NCI-H1417 treated with DMSO at 0.1 percent for 48 hours (cell line): ENCODE results near the gene RARA.
"Not testable (repeated sequence)": the region's sequence is repeated elsewhere in the genome, so short reads cannot be mapped to it uniquely, and the experiment has no call there.

Experiments used
- DNase-seq: peaks from one replicate; lab custom pipeline; 2025; lab: John Stamatoyannopoulos, UW

Gene RARA

DNA sequence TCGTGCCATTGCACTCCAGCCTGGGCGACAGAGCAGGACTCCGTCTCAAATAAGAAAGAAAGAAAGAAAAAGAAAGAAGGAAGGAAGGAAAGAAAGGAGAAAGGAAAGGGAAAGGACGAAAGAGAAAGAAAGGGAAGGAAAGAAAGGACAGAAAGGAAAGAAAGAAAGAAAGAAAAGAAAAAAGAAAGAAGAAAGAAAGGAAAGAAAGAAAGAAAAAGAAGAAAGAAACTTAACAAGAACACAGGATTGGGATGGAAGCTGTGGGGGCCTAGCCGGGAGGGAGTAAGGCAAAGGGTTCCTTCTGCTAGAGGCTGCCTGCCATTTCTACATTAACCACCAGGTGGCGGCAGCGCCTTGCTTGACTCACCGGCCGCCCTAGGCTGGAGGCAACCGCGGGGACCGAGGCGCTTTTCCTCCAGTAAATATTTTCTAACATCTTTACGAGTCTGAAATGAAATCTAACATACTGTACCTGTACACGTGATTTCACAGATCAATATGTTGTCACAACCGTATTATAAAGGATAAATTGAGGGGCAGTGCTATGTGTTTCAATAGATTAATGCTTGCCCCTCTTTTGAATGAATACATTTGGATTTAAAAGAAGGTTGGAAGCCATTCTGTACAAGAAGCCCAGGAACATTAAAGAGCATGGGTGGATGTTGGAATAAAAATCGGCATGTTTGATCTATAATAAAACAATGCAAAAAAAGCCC lies 49.5 kb downstream of the RARA start:
- no peak for DNase-seq

DNA sequence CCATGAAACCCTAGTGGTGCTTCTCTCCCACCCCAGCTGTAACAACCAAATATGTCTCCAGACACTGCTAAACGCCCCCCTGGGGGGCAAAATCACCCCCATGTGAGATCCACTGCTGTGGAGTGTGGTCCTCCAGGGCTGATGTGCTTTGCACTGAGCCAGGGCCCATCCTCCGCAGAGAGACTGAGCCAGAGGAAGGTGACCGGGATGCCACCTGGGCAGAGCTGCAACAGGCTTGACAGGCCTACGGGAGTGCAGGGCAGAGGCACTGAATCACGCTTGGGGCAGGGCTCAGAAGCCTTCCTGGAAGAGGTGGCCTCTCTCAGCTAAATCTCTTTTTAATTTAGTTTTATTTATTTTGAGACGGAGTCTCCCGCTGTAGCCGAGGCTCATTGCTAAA lies 51.1 kb downstream of the RARA start:
- DNase-seq = no peak

DNA sequence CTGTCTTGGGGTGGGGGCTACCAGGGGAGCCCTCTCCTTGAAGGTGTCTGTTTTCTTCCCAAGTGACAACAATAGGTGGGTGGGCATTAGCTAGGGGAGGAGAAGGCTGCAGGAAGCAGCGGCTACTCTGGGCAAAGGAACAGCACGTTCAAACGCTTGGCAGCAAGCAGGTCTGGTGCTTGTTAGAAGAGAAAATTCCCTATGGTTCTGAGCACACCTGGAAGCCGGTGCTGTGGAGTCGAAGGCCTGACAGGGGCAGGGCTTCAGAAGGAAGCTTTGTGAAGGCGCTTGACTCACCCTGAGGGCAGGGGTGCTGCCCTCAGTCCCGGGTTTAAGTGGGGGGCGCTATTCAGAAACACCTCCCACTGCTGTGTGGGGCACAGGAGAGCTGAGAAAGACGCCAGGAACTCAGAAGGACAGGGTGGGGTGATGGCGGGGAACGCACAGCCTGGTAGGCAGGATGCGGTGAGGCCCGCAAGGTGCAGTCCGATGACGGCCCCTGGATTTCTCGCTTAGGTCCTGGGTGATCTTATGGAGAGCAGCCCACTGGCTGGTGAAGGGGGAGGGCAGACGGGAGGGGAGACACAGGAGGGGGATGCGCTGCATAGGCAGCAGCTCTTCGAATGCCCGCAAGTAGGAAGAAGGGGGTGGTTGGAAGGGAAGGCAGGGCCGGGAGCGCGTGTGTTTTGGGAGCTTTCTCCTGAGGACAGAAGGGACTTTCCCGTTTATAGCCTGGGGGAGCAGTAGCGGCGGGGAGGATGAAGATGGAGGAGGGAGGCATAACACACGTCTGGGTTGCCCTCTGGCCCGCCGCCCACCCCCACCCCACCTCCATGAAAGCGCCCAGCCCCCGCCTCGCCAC lies 52.3 kb downstream of the RARA start:
- no peak for DNase-seq

DNA sequence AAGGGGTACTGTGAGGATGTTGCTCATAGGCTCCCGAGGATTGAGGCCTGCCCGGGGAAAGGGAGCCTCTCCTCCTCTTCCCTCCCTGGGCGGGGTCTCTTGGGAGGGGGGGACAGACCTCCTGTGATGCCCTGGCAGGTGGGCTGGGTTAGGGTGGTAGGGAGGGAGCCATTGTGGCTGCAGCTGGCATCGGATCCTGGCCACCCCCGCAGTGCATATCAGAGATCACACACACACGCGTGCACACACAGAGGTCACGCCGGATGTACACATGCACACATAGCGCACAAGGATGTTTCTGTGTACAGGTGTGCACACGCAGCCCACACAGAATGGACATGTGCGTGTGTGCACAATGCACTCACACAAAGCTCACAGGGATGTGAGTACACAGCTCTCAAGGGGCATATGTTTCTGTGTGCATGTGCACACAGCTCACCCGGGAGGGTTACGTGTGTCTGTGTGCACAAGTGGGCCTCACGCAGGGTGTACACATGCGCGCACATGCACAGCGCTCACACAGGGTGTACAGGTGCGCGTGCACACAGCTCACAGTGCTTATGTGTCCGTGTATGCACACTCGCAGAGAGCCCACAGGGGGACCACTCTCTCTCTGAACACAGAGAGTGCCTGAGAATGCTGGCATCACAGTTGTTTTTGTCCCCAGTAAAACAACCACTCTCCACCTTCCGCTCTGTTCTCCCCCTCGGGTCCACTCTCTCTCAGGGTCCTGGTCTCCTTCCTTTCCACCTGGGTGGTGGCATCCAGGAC lies 53.1 kb downstream of the RARA start:
- no peak for DNase-seq

DNA sequence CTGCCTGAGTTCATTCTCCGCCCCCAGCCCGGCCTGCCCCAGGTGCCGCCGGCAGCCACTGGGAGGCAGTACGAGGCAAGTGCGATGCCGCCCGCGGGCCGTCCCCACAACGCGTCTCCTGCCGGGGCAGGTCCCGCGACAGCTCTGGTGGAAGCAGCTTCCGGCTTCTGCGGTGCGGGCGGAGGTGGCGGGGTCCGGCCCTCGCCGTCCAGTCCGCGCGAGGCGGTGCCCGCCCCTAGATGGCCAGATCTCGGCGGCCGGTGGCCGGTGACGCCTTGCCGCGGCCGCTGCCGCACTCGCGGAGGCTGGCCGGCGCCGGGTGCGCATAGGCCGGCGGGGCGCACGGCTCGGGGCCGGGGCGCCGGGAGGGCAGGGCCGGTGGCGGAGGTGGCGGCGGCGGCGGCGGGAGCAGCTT lies 53.7 kb downstream of the RARA start:
- DNase-seq = no peak

DNA sequence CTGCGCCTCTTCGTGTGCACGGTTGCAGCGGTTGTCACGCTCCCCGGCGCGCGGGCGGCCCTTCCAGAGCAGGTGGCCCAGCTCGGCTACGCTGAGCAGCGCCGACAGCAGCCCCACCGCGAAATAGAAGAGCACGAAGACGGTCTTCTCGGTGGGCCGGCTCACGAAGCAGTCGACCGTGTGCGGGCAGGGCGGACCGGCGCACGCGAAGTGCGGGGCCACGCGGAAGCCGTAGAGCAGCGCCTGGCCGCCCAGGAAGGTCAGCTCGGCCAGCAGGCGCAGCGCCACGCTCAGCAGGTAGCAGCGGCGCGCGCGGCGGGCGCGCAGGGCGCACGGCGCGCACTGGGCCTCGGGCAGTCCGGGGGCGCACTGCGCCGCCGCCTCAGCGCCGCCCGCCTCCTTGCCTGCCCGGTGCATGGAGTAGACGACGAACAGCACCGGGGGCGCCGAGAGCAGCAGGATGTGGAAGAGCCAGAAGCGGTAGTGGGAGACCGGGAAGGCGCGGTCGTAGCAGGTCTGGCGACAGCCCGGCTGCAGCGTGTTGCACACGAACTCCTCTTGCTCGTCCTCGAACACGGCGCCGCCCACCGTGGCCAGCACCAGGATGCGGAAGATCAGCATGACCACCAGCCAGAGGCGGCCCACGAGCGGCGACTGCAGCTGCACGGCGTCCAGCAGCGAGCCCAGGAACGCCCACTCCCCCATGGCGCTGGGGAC lies 54.3 kb downstream of the RARA start:
- no peak for DNase-seq

DNA sequence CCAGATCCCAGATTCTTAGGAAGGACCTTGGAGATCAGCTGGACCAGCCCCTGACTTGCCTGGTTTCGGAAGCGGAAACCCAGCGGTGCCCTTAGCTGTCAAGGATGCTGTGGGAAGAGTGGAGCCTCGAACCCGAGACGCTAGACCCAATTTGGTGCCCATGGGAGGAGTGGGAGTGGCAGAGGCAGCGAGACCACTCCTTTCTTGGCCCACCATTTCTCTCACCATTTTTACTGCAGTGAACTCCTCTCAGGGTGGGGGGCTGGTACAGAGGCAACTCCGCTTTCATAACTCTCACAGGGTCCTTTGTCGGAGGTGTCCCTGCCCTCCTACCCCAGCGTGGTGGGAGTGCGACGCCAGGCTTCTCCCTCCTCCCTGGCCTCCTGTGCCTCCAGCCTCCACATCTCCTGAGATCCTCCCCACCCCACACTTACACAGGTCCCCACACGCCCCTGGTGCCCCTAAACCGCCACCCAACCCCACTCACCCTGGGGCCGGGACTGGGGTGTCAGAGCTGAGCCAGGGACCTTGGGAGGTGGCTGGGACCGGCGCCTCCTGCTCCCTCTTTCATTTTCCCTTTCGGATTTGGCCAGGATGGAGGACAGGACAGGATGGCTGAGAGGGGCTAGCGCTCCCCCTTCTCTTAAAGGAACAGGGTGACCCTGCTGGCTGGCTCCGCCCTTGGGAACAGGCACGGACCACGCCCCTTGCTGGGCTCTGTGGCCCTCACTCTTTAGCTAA lies 55.3 kb downstream of the RARA start, which contains the start of gene GJD3:
Gene GJD3 (minus strand): TSS at position 617 of the 741 bp plus-strand sequence. CDS start 922 bp downstream, outside the sequence.
- no peak for DNase-seq

DNA sequence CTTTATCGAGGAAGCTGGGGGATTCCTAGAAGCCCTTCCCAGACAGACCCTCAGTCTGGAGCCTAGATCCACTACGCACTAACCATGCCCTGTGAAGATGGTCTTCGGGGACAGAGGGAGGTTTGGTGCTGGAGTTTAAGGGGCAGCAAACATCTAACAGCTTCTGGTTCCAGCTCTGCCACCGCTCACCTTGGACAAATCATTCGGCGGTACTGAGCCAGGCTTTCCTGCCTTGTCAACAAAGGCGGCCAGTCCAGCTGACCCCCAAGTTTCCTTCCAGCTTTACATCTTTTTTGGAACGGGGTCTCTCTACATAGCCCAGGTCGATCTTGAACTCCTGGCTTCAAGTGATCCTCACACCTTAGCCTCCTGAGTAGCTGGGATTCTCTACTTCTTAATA lies 55.9 kb downstream of the RARA start:
- DNase-seq = no peak

DNA sequence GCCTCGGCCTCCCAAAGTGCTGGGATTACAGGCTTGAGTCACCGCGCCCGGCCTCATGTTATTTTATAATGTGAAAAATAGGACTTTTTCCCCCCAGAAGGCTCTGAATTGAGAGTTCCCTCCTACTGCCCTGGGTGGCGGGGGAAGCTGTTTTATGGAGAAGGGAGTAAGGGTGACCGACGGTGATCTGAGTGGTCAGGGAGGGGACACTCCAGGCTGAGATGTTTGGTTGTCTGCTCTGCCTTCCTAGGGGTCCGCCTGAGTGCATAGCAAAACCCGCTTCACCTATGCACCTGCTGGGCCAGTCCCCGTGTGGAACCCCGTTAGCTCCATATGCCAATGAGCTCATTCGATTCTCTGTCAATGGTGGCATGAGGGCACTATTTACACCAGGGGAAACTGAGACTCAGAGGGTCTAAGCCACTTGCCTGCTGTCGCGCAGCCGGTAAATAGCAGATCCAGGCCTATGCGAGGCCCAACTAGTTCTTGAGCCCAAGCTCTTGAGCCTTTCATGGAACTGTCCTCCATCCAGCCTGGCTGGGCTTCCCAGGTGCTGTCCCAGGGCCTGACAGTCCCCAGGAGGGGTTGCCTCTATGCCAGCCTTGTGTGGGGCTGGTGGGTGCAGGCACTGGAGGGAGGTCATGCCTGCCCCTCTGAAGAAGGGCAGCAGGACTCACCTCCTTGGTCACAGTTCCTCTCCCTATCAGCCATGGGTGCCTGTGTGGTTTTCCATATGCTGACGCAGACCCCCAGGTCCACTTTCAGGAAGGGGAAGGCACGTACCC lies 57.3 kb downstream of the RARA start:
- no peak for DNase-seq

DNA sequence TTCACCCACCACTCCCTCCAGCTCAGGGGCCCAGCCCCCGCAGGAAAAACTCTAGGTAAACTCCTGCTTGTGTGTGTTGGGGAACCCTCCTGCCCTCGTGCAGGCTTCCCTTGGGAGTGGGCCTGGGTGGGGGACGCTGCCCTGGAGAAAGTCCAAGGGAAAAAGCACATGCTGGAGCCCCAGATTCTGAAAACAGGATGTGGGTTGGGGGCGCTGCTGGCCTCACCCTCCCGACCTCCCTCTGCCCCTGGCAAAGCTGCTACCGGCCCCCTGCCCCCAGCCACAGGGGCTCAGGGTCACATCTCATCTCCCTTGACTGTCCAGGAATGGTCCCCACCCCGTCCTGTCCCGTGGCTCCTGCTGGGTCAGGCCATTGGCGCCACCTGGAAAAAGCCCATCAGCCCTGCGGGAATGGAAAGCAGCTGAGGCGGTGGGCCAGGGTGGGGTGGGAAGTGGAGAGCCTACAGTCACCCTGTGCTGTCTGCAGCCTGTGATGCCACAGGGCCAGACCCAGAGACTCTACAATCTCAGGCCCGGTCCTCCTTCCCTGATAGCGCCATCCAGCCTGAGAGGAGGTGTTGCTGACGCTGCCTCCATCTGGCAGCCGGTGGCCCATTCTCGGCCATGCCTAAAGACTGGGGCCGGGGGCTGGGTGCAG lies 58.0 kb downstream of the RARA start:
- no peak for DNase-seq

DNA sequence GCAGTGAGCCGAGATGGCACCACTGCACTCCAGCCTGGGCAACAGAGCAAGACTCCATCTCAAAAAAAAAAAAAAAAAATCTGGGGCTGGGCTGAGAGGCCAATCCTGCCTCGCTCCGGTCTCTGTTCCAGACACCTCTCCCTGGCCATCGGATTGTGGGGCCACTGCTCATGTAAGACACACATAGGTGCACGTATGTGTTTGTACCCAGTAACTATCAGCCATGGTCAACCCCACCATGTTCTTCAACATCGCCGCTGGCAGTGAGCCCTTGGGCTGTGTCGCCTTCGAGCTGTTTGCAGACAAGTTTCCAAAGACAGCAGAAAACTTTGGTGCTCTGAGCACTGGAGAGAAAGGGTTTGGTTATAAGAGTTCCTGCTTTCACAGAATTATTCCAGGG lies 58.7 kb downstream of the RARA start:
- DNase-seq = not testable (repeated sequence)

DNA sequence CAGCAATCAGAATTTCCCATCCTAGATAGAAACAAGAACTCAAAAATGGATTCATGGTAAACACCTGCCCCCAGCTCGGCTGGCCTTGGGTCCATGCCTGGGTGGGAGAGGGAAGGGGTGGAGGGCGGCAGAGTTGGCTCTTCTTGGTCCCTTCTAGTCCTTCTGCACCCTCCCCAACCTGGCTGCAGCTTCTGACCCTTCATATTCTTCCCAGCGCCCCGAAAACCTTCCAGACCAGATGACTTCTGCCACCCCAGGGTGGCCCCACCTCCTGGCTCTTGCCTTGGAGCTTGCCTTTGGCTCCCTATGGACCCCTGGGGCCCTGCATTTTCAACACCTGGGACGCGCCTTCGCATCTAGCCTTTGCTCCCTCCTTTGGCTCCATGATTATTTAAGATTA lies 60.9 kb downstream of the RARA start:
- DNase-seq = no peak

DNA sequence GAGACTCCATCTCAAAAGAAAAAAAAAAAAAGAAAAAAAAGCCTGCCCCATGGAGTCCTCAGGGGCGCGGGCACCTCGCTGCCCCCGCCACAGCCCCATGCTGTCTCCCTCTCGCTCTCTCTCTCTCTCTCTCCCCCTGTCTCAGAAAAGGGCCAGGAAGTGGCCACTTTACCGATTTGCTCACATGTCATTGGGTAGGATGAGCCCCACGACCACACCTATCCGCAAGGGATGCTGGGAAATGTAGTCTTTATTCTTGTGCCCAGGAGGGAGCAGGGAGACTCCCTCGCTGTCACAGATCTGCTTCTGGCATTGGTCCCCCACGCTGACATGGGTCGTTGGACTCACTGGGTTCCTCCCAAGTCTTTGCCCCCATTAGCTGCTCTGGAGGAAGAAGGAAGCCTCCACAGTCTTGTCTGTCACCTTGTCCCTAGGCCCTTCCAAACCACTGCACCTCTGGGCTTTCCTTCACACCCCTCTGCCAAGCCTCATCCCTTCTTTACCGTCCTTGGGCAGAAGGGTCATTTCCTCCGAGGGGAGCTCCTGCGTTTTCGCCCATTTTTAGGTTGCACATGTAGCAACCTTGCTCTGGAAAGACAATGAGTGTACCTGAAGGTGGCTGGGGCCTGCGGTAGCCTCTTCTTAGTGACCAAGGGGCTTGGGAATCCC lies 62.4 kb downstream of the RARA start:
- no peak for DNase-seq

DNA sequence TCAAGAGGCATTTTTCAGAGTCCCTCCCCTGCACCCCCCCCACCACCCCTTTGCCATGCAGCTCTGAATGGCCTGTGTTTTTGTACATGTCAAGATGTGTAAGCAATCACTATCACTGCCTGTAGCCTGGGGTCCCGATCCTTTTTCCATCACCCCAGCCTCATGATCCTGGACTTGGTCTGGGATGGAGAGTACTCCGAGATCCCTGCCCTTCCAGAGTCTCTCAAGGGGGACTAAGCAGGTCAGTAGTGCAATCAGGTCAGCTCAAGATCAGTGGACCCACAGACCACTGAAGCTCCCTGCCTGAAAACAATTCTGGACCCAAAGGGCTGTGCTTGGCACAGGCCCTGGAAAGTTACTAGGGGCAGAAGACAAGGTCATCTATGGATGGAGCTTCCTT lies 63.1 kb downstream of the RARA start:
- DNase-seq = no peak

DNA sequence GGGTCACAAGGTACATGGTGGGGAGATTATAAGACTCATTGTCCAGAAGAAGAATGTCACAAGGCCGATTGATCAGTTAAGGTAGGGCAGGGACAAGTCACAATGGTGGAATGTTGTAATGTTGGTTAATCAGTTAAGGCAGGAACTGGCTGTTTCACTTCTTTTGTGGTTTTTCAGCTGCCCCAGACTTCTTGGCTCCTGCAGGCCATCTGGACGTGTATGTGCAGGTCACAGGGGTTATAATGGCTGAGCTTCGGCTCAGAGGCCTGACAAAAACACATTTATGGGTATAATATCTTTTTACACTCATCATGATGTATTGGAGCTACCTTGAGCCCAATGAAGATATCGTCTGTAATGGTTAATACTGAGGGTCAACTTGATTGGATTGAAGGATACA lies 63.7 kb downstream of the RARA start:
- DNase-seq = not testable (repeated sequence)

DNA sequence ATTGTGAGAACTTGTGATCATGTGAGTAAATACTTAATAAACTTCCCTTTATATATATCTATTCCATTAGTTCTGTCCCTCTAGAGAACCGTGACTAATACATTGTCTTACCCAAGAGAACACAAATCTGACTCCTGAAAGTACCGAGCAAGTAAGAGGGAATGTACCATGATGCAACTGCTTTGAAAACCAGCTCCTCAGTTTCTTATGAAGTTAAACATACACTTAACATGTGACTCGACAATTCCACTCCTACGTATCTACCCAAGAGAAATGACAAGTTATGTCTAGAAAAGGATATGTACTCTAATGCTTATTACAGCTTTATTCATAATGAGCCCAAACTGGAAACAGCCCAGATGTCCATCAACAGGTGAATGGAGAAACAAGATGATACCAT lies 64.3 kb downstream of the RARA start:
- DNase-seq = no peak

DNA sequence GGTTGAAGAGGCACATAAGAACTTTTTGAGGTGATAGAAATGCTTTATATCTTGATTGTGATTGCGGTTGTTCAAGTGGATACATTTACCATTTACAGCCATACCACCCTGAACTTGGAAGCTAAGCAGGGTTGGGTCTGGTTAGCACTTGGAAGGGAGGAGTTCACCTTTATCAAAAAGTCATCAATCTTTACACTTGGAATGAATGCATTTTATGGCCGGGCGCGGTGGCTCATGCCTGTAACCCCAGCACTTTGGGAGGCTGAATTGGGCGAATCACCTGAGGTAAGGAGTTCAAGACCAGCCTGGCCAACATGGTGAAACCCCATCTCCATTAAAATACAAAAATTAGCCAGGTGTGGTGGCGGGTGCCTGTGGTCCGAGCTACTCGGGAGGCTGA lies 65.0 kb downstream of the RARA start:
- DNase-seq = no peak

DNA sequence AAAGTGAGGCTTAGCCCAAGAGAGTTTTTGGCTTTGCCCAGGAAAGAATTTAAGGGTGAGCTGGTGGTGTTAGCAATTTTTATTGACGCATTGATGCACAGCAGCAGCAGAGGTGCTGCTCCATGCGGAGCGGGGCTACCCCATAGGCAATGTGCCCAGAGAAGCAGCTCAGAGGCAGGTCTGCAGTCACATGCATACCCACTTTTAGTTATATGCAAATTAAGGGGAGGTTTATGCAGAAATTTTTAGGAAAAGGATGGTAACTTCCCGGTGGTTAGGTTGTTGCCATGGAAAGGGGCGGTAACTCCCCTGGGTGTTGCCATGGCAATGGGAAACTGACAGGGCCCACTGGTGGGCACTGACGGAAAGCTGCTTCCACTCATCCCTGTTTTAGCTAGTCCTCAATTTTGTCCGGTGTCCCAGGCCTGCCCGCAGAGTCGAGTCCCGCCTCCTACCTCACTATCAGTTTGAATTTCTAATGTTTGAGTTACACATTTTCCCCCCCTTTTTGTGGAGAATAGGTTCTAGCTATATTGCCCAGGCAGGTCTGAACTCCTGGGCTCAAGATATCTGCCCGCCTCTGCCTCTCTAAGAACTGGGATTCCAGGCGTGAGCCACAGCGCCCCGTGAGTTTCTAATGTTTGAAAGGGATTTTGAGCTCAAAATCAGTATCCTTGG lies 66.0 kb downstream of the RARA start:
- DNase-seq = no peak

DNA sequence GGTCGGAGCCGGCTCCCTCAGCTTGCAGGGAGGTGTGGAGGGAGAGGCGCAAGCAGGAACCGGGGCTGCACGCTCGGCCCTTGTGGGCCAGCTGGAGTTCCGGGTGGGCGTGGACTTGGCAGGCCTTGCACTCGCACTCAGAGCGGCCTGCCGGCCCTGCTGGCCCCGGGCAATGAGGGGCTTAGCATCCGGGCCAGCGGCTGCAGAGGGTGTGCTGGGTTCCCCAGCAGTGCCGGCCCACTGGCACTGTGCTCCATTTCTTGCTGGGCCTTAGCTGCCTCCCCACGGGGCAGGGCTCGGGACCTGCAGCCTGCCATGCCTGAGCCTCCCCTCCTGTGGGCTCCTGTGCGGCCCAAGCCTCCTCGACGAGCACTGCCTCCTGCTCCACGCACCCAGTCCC lies 66.8 kb downstream of the RARA start:
- not testable (repeated sequence) for DNase-seq
